Stimulated activated CD8-positive, alpha-beta memory T cell treated with anti-CD3 and anti-CD28 coated beads, Interleukin-15, amount 100 ng/mL, for 4 hours (primary cell): ENCODE data around the gene SGPP2.

Experiments used
- DNase-seq, 2 donors: peaks; one replicate each; pipeline ENCODE4 v3.0.0-alpha.2; 2020; ENCODE audit warnings: low read depth in 2 of 2

Gene SGPP2

GRCh38 chr2:222525811-222526210, 101.5 kb downstream of the SGPP2 start:
- DNase-seq = no peak

GRCh38 chr2:222526480-222527277, 102.3 kb downstream of the SGPP2 start:
- DNase-seq = no peak

GRCh38 chr2:222532315-222532714, 108.0 kb downstream of the SGPP2 start:
- DNase-seq = no peak

GRCh38 chr2:222535477-222535876, 111.1 kb downstream of the SGPP2 start:
- no peak for DNase-seq

GRCh38 chr2:222538535-222538934, 114.2 kb downstream of the SGPP2 start:
- no peak for DNase-seq

- no peak for DNase-seq
These were observed 120.3 kb downstream of the SGPP2 start for GRCh38 chr2:222544661-222545060.

GRCh38 chr2:222545823-222546795, 121.8 kb downstream of the SGPP2 start:
- DNase-seq = no peak

GRCh38 chr2:222547083-222547482, 122.7 kb downstream of the SGPP2 start:
- DNase-seq = no peak

- no peak for DNase-seq
These were observed 124.6 kb downstream of the SGPP2 start for GRCh38 chr2:222548992-222549391.

GRCh38 chr2:222554517-222554916, 130.2 kb downstream of the SGPP2 start:
- DNase-seq = no peak

GRCh38 chr2:222561151-222561550, 136.8 kb downstream of the SGPP2 start:
- no peak for DNase-seq

- DNase-seq = no peak
These were observed 137.7 kb downstream of the SGPP2 start for GRCh38 chr2:222561817-222562645.

GRCh38 chr2:222563106-222563718, 138.9 kb downstream of the SGPP2 start:
- no peak for DNase-seq

- DNase-seq = no peak
These were observed 139.6 kb downstream of the SGPP2 start for GRCh38 chr2:222563936-222564335.

GRCh38 chr2:222566229-222566628, 141.9 kb downstream of the SGPP2 start:
- DNase-seq = no peak

GRCh38 chr2:222568865-222569264, 144.5 kb downstream of the SGPP2 start:
- no peak for DNase-seq

- DNase-seq = no peak
These were observed 145.5 kb downstream of the SGPP2 start for GRCh38 chr2:222569826-222570225.

GRCh38 chr2:222572264-222572721, 147.9 kb downstream of the SGPP2 start:
- DNase-seq = no peak

- no peak for DNase-seq
These were observed 148.4 kb downstream of the SGPP2 start for GRCh38 chr2:222572751-222573174.

- no peak for DNase-seq
These were observed 151.3 kb downstream of the SGPP2 start for GRCh38 chr2:222575618-222576017.
